Esophagus muscularis mucosa (tissue), 4 donors: Measurements from ENCODE around the gene CHMP6. TPM values are rescaled to one million over a fixed set of nuclear protein-coding genes. Genes with fewer than 3 reads are reported as not detected.

ENCODE experiments used
- DNase-seq: peaks from one replicate; pipeline ENCODE4 v3.0.0-alpha.2; 2017; ENCODE audit errors: extremely low spot score
- H3K27ac ChIP-seq, 4 donors: fragments of 200-600 bp; sonication (generic); replicated peaks in 1 of 4; 1 replicate in 3 of 4; 2 replicates in 1 of 4; pipeline ENCODE4 v1.5.1; 2016 to 2019; ENCODE audit warnings: mild to moderate bottlenecking in 1 of 4
- H3K27me3 ChIP-seq, 4 donors: fragments of 200-600 bp; sonication (generic); one replicate each; pipeline versions ENCODE4 v1.5.1 to v1.6.0; 2016 to 2019
- H3K36me3 ChIP-seq, 4 donors: fragments of 200-600 bp; sonication (generic); one replicate each; pipeline ENCODE4 v1.5.1; 2016 to 2019
- H3K4me1 ChIP-seq, 4 donors: fragments of 200-600 bp; sonication (generic); one replicate each; pipeline ENCODE4 v1.5.1; 2016 to 2019
- H3K4me3 ChIP-seq, 4 donors: fragments of 200-600 bp; sonication (generic); 1 replicate in 2 of 4; 2 replicates in 2 of 4; pipeline ENCODE4 v1.5.1; 2016 to 2019; ENCODE audit warnings: mild to moderate bottlenecking in 4 of 4, moderate library complexity in 1 of 4
- H3K9me3 ChIP-seq, 4 donors: fragments of 200-600 bp; sonication (generic); 1 replicate in 3 of 4; 2 replicates in 1 of 4; pipeline ENCODE4 v1.5.1; 2016 to 2019
- EP300 ChIP-seq: sonication (generic); formaldehyde crosslinking; IDR thresholded peaks from one replicate; pipeline ENCODE4 v1.6.1; 2017; ENCODE audit warnings: antibody characterized with exemption
- POLR2A ChIP-seq: fragments of 450-650 bp; IDR thresholded peaks from one replicate; pipeline ENCODE4 v1.6.1; 2017; ENCODE audit warnings: antibody characterized with exemption, moderate library complexity, mild to moderate bottlenecking, low read depth
- POLR2AphosphoS5 ChIP-seq, 2 donors: sonication (generic); formaldehyde crosslinking; IDR thresholded peaks; one replicate each; pipeline ENCODE4 v1.6.1; 2017; ENCODE audit warnings: antibody characterized with exemption in 2 of 2
- WGBS: methylation state at CpG from one replicate; pipeline ENCODE4 v1.1.5; 2018; 5-methylcytosine and 5-hydroxymethylcytosine counted together
- intact Hi-C: fragments of 100-400 bp; cut with DNase I; formaldehyde crosslinking; loops from one replicate; pipeline ENCODE4 v1.15.1; 2023
- total RNA-seq, 4 donors: library from RNA; depleted of rRNA; stranded (reverse); fragments of >200 nt; gene quantifications; one replicate each; pipeline versions ENCODE4 v1.1.0 to v1.2.1, GENCODE V29; 2016
- TF ChIP-seq, protein P1 (sequence below), 3 experiments: fragments of 200-600 bp in 2 of 3; fragments of 450-650 bp in 1 of 3; sonication (generic) in 2 of 3; IDR thresholded peaks; one replicate each; pipeline ENCODE4 v1.5.1; 2017 to 2019; ENCODE audit warnings: antibody characterized with exemption in 3 of 3, mild to moderate bottlenecking in 2 of 3, moderate library complexity in 1 of 3

The CHMP6 gene
- total RNA-seq, 4 donors from 2014 or later: 17.6 to 29.2 (median 25.8) TPM

DNA sequence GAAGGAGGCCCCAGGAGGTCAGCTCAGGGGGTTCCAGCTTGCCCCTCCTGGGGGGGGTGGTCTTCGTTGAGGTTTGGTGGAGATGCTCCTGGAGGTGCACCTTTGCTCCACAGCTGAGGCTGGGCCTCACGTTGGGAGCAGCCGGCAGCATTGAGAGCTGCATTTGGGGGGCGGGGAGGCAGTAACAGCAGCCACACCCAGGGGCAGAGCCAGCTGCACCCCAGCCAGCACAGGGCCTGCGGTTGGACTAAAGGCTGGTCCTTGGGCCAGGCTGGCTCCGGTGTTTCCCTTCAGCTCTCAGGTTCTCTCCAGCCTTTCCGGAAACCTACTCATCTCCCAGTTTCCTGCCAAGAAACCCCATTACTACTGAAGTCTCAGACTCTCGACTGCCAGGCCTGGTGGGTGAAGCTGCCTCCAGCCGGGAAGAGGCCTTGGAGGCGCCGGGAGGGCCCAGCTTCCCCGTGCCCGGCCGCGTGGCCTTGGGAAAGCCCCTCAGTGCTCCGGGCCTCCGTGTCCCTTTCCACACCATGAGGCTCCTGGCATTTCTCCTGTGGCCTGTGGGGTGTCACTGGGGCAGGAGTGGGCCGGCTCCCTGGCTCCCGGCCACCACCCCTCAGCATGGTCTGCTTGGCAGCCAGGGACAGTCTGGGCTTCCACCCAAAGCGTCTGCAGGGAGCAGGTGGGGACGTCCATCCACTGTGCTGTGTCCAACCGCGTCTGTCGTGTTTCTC is 29.3 kb downstream of the CHMP6 start:
- Histone ChIP-seq H3K9me3 (no peaks in the 10 kb centered on the region), H3K4me3 (peak overlapping the region in 1 of 4 donors; percentile 13), H3K27me3 (no peaks in the 10 kb centered on the region), H3K36me3 (no peaks in the 10 kb centered on the region), H3K4me1 (peaks cover 30 to 66% (median 55%) of the 10 kb centered on the region in 4 donors), H3K27ac (peak overlapping the region; percentile 73 to 86 (median 76))
- intact Hi-C loops: no loop called here
- WGBS: 44% methylated on average over 16 of the region's 24 CpGs
- no peak for DNase-seq
- TF ChIP-seq POLR2AphosphoS5 (IDR thresholded peaks at IDR 0.05): peak in 1 of 2 donors; percentile 10
- TF ChIP-seq, protein P1, sequence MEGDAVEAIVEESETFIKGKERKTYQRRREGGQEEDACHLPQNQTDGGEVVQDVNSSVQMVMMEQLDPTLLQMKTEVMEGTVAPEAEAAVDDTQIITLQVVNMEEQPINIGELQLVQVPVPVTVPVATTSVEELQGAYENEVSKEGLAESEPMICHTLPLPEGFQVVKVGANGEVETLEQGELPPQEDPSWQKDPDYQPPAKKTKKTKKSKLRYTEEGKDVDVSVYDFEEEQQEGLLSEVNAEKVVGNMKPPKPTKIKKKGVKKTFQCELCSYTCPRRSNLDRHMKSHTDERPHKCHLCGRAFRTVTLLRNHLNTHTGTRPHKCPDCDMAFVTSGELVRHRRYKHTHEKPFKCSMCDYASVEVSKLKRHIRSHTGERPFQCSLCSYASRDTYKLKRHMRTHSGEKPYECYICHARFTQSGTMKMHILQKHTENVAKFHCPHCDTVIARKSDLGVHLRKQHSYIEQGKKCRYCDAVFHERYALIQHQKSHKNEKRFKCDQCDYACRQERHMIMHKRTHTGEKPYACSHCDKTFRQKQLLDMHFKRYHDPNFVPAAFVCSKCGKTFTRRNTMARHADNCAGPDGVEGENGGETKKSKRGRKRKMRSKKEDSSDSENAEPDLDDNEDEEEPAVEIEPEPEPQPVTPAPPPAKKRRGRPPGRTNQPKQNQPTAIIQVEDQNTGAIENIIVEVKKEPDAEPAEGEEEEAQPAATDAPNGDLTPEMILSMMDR (IDR thresholded peaks at IDR 0.05): no peak
- no peak for TF ChIP-seq EP300
- TF ChIP-seq POLR2A: no peak

DNA sequence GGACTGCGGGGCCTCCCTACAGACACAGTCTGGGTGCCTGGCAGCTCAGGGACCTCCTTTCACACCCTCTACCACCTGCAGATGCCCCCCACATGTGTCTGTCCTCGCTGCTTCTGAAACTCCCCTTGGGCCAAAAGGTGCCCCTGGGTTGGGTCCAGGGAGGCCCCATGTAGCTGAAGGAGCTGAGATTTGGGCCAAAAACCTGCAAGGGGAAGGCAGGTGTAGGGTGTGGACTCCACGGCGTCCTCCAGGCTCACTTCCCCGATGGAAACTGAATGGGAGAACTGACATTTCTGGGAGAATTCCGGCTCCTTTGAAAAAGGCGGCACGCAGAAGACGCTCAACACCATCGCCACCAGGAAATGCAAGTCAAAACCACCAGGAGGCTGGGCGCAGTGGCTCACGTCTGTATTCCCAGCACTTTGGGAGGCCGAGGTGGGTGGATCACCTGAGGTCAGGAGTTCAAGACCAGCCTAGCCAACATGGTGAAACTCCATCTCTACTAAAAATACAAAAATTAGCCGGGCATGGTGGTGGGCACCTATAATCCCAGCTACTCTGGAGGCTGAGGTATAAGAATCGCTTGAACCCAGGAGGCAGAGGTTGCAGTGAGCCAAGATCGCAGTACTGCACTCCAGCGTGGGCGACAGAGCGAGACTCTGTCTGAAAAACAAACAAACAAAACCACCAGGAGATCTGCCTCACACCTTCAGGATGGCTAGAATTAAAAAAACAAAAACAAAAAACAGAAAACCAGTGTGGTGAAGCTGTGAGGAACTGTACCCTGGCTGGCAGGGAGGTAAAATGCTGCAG is 30.1 kb downstream of the CHMP6 start:
- DNase-seq: no peak
- peaks cover 30 to 74% (median 64%) of the 10 kb centered on the region in 4 donors for H3K4me1 ChIP-seq
- intact Hi-C loops: no loop called here
- no peaks in the 10 kb centered on the region for H3K36me3 ChIP-seq
- WGBS: 91% methylated on average over 18 of the region's 19 CpGs
- no peaks in the 10 kb centered on the region for H3K9me3 ChIP-seq
- H3K27ac ChIP-seq: peak overlapping the region; percentile 73 to 86 (median 76)
- no peaks in the 10 kb centered on the region for H3K27me3 ChIP-seq
- TF ChIP-seq POLR2AphosphoS5 (IDR thresholded peaks at IDR 0.05): no peak
- TF ChIP-seq EP300: no peak
- TF ChIP-seq POLR2A: no peak
- TF ChIP-seq, protein P1 (IDR thresholded peaks at IDR 0.05): no peak
- no peak overlapping the region for H3K4me3 ChIP-seq

DNA sequence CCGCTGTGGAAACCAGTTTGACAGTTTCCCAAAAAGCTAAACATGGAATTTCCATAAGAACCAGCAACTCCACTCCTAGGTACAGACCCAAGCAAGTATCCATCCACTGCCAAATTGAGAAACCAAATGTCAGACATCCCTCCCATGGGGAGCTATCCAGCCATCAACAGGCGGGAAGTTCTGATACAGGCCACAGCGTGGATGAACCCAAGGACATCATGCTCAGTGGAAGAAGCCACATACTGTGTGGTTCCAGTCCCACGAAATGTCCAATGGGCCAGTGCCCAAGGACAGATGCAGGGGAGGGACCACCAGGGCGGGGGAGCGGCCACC is 30.7 kb downstream of the CHMP6 start:
- no peak for DNase-seq
- H3K27ac ChIP-seq: no peak overlapping the region
- no peaks in the 10 kb centered on the region for H3K9me3 ChIP-seq
- WGBS: 87% methylated on average over 6 of the region's 6 CpGs
- intact Hi-C loops: no loop called here
- no peak overlapping the region for H3K4me3 ChIP-seq
- H3K36me3 ChIP-seq: no peaks in the 10 kb centered on the region
- H3K4me1 ChIP-seq: peaks cover 30 to 80% (median 68%) of the 10 kb centered on the region in 4 donors
- TF ChIP-seq POLR2A (no peak), EP300 (no peak), POLR2AphosphoS5 (IDR thresholded peaks at IDR 0.05) (no peak)
- TF ChIP-seq, protein P1 (IDR thresholded peaks at IDR 0.05): no peak
- no peaks in the 10 kb centered on the region for H3K27me3 ChIP-seq

DNA sequence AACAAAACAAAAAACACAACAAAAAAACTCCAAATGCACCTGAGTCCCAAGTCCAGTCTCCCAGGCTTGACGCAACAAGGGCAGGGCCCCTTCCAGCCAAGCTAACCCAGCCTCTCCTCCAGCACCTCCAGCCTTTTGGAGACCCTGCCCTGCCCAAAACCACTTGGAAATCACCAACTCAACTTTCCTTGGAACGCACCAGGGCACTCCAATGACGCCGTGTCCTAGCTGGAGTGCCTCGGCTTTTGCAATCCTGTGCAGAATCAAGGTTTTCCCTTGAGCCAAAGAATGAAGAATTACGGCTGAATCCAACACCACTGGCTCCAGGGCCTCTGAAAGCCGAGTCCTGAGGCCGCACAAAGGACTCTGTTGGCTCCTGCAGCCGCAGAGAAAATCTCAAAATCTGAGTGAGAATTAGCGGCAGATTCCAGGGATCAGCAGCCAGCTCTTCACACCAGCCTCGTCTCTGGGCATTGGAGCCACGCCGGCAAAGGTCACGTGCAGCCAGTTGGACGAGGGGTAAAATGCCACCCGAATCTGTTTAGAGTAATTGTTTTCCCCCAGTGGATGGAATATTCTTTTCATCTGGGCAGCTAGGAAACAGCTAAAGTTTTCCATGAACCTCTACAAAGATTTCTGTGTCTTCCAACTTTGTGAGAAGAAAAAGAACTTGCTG is 33.6 kb downstream of the CHMP6 start:
- 84% methylated on average over 16 of the region's 16 CpGs for WGBS
- no peak for DNase-seq
- Histone ChIP-seq H3K9me3 (no peaks in the 10 kb centered on the region), H3K36me3 (no peaks in the 10 kb centered on the region), H3K27ac (peak overlapping the region in 3 of 4 donors; percentile 5 to 70 (median 63)), H3K4me1 (peaks cover 19 to 68% (median 59%) of the 10 kb centered on the region in 4 donors), H3K4me3 (no peak overlapping the region), H3K27me3 (peaks cover 0 to 17% (median 7%) of the 10 kb centered on the region in 4 donors)
- intact Hi-C loops: no loop called here
- TF ChIP-seq, protein P1 (IDR thresholded peaks at IDR 0.05): no peak
